Heart right ventricle (tissue), 16 donors: ENCODE results near the gene RPL12. TPM values are rescaled to one million over a fixed set of nuclear protein-coding genes. Genes with fewer than 3 reads are reported as not detected.
A peak's percentile ranks its signal among the peaks of the same experiment; 100 is the strongest.

Experiments used
- ATAC-seq, 8 donors: fragments of 200-7000 bp; cut with Tn5 transposase; one replicate each; pipeline ENCODE4 v1.9.1; 2020; ENCODE audit warnings: mild to moderate bottlenecking in 8 of 8, moderate library complexity in 8 of 8, moderate number of reproducible peaks in 1 of 8
- DNase-seq, 2 donors: peaks; one replicate each; pipeline ENCODE4 v3.0.0-alpha.2; 2020
- H3K27ac ChIP-seq, 10 donors: fragments of 200-600 bp; sonication (generic) in 2 of 10; one replicate each; pipeline versions ENCODE4 v1.5.0 to v1.8.0; 2020 to 2022; ENCODE audit warnings: mild to moderate bottlenecking in 3 of 10
- H3K27me3 ChIP-seq, 7 donors: fragments of 200-600 bp; one replicate each; pipeline ENCODE4 v1.8.0; 2021 to 2022; ENCODE audit warnings: mild to moderate bottlenecking in 2 of 7
- H3K36me3 ChIP-seq, 9 donors: fragments of 200-600 bp; sonication (generic) in 1 of 9; one replicate each; pipeline versions ENCODE4 v1.5.0 to v1.8.0; 2020 to 2022; ENCODE audit warnings: mild to moderate bottlenecking in 2 of 9
- H3K4me1 ChIP-seq, 9 donors: fragments of 200-600 bp; sonication (generic) in 1 of 9; one replicate each; pipeline versions ENCODE4 v1.5.0 to v1.8.0; 2020 to 2022; ENCODE audit warnings: mild to moderate bottlenecking in 4 of 9
- H3K4me3 ChIP-seq, 10 donors: fragments of 200-600 bp; sonication (generic) in 2 of 10; one replicate each; pipeline versions ENCODE4 v1.5.0 to v1.8.0; 2020 to 2022; ENCODE audit warnings: mild to moderate bottlenecking in 7 of 10, moderate library complexity in 2 of 10
- H3K9me3 ChIP-seq, 11 donors: fragments of 200-600 bp in 10 of 11; sonication (generic) in 2 of 11; one replicate each; pipeline versions ENCODE4 v1.5.0 to v1.8.0; 2013 to 2022; ENCODE audit warnings: mild to moderate bottlenecking in 2 of 11, control low read depth in 1 of 11, moderate library complexity in 1 of 11
- CTCF ChIP-seq, 9 donors: fragments of 200-600 bp; sonication (generic) in 2 of 9; IDR thresholded peaks; one replicate each; pipeline versions ENCODE4 v1.5.0 to v1.8.0; 2021 to 2022; ENCODE audit warnings: antibody characterized with exemption in 9 of 9, mild to moderate bottlenecking in 5 of 9, moderate library complexity in 1 of 9
- WGBS, 2 donors: extraction: QIAGEN DNeasy Blood & Tissue Kit; methylation state at CpG; one replicate each; pipeline ENCODE4 v1.1.7; 2013; ENCODE audit warnings: inconsistent platforms in 1 of 2; 5-methylcytosine and 5-hydroxymethylcytosine counted together
- intact Hi-C, 10 donors: fragments of 100-400 bp; cut with DNase I; formaldehyde crosslinking; loops; one replicate each; pipeline versions ENCODE4 v1.11.1 to v1.14.2; 2022
- polyA plus RNA-seq, 2 donors: library from polyadenylated mRNA; stranded (reverse); fragments of 200-250 nt; gene quantifications; one replicate each; pipeline ENCODE4 v1.2.3, GENCODE V29; 2013
- total RNA-seq, 10 donors: library from RNA; stranded (reverse); fragmentation: NEBNext Ultra II Directional in 3 of 10; extraction: Animal tissue kit (Norgen Biotek cat#: 25700) in 3 of 10; gene quantifications; one replicate each; pipeline versions ENCODE4 v1.2.1 to v1.2.4, GENCODE V29; 2021 to 2023
- donor health status: Arrhythmogenic right ventricular cardiomyopathy.
- donor health status: ischemic (EF 13 %, LVEDD 7.1; RV severe dilation, severe dysfunction).
- donor health status: healthy with polysubstance abuse.
- donor health status: DM: no; HTN: yes; CAD: no.
- donor health status: DM: no; HTN: no; CAD: no.
- donor health status: ischemic (EF 25% LVEDD 6.9; RV normal size, moderate dysfunction).
- donor health status: ischemic (EF 25% LVEDD 5.7; RV mildly dilated, moderate dysfunction).
- donor health status: healthy.
- donor health status: DM: yes; HTN: yes; CAD: no.
- donor health status: Ischemic cardiomyopathy.
- donor health status: ischemic (EF 35%, LVEDD 5.7; RV mildly dilated, moderate dysfunction).
- donor health status: nonischemic (EF 11% LVEDD 7.7; RV severe dilation, severe dysfunction).
- donor health status: DM: yes; HTN: yes; CAD: no.
- donor health status: PGD.
- donor health status: ischemic (EF 29% LVEDD 5.4; RV normal size, mild dysfunction).
- donor health status: nonischemic (EF 23%, LVEDD 6.1; RV moderate dilation, normal function).

Gene RPL12
- total and polyA plus RNA-seq, 12 donors: 409 to 1,920 (median 536) TPM

GRCh38 chr9:127403507-127404192 lies 47.6 kb downstream of the RPL12 start:
- no peak for TF ChIP-seq CTCF (IDR thresholded peaks at IDR 0.05)
- Histone ChIP-seq H3K4me3 (no peak overlapping the region), H3K36me3 (peaks cover 0 to 63% (median 27%) of the 10 kb centered on the region in 9 donors), H3K4me1 (peaks cover 0 to 22% (median 16%) of the 10 kb centered on the region in 9 donors), H3K27ac (no peak overlapping the region), H3K9me3 (no peaks in the 10 kb centered on the region), H3K27me3 (no peaks in the 10 kb centered on the region)
- DNase-seq (no peak), ATAC-seq (no peak)
- intact Hi-C loops: loop anchor here in 1 of 10 donors (1.0 kb wide), 1 partner anchor 25 kb away; no protein-coding TSS in a partner anchor
- 93 to 94% methylated on average over 21 of the region's 22 CpGs for WGBS, 2 donors

- Histone ChIP-seq H3K27me3 (no peaks in the 10 kb centered on the region), H3K27ac (no peak overlapping the region), H3K36me3 (peaks cover 0 to 58% (median 27%) of the 10 kb centered on the region in 9 donors), H3K4me1 (peaks cover 0 to 30% (median 25%) of the 10 kb centered on the region in 9 donors), H3K9me3 (no peaks in the 10 kb centered on the region), H3K4me3 (no peak overlapping the region)
- no peak for DNase-seq
- TF ChIP-seq CTCF (IDR thresholded peaks at IDR 0.05): no peak
- 88 to 89% methylated on average over 18 of the region's 18 CpGs for WGBS, 2 donors
- ATAC-seq: no peak
- intact Hi-C loops: loop anchor here in 1 of 10 donors (1.0 kb wide), 1 partner anchor 26 kb away; no protein-coding TSS in a partner anchor
These were observed 48.7 kb downstream of the RPL12 start for GRCh38 chr9:127402401-127403090.

- intact Hi-C loops: loop anchor here in 7 of 10 donors (1.0 to 10.0 kb wide), 7 partner anchors 18 to 185 kb away; no protein-coding TSS in a partner anchor
- Histone ChIP-seq H3K9me3 (no peaks in the 10 kb centered on the region), H3K27me3 (no peaks in the 10 kb centered on the region), H3K4me1 (peaks cover 0 to 24% (median 20%) of the 10 kb centered on the region in 9 donors), H3K36me3 (peaks cover 0 to 49% (median 15%) of the 10 kb centered on the region in 9 donors), H3K4me3 (no peak overlapping the region), H3K27ac (no peak overlapping the region)
- no peak for DNase-seq
- no peak for TF ChIP-seq CTCF (IDR thresholded peaks at IDR 0.05)
- WGBS, 2 donors: 95 to 99% methylated on average over 14 of the region's 14 CpGs
- ATAC-seq: no peak
These were observed 51.4 kb downstream of the RPL12 start for GRCh38 chr9:127399736-127400269.

- H3K9me3 ChIP-seq: no peaks in the 10 kb centered on the region
- intact Hi-C loops: loop anchor here in 7 of 10 donors (1.0 to 10.0 kb wide), 7 partner anchors 19 to 184 kb away; no protein-coding TSS in a partner anchor
- H3K36me3 ChIP-seq: peaks cover 0 to 46% (median 5%) of the 10 kb centered on the region in 9 donors
- H3K4me3 ChIP-seq: peak overlapping the region in 3 of 10 donors; percentile 81 to 93 (median 89)
- H3K4me1 ChIP-seq: peaks cover 0 to 24% (median 20%) of the 10 kb centered on the region in 9 donors
- 83 to 88% methylated on average over 13 of the region's 13 CpGs for WGBS, 2 donors
- DNase-seq (no peak), ATAC-seq (no peak)
- H3K27me3 ChIP-seq: no peaks in the 10 kb centered on the region
- H3K27ac ChIP-seq: no peak overlapping the region
- TF ChIP-seq CTCF (IDR thresholded peaks at IDR 0.05): no peak
These were observed 52.3 kb downstream of the RPL12 start for GRCh38 chr9:127398715-127399400.
